IgD-negative memory B cell (primary cell): ENCODE measurements around the gene SEC16A. TPM values are rescaled to one million over a fixed set of nuclear protein-coding genes. Genes with fewer than 3 reads are reported as not detected.
"Not testable (repeated sequence)": the region's sequence is repeated elsewhere in the genome, so short reads cannot be mapped to it uniquely, and the experiment has no call there.

Source experiments
- H3K27ac Mint-ChIP-seq, 3 donors: one replicate each; pipeline ENCODE4 v1.8.0; 2020 to 2022; ENCODE audit warnings: mild to moderate bottlenecking in 3 of 3, mixed read lengths in 3 of 3, moderate library complexity in 1 of 3
- H3K27me3 Mint-ChIP-seq: one replicate; pipeline ENCODE4 v1.8.0; 2021; ENCODE audit warnings: mixed read lengths
- H3K36me3 Mint-ChIP-seq: one replicate; pipeline ENCODE4 v1.8.0; 2020; ENCODE audit warnings: mild to moderate bottlenecking, mixed read lengths
- H3K4me1 Mint-ChIP-seq, 3 donors: one replicate each; pipeline ENCODE4 v1.8.0; 2020 to 2022; ENCODE audit warnings: mixed read lengths in 3 of 3, mild to moderate bottlenecking in 1 of 3
- H3K4me3 Mint-ChIP-seq, 4 donors: one replicate each; pipeline ENCODE4 v1.8.0; 2020 to 2022; ENCODE audit warnings: mild to moderate bottlenecking in 4 of 4, mixed read lengths in 4 of 4, moderate library complexity in 3 of 4
- H3K9me3 Mint-ChIP-seq, 3 donors: one replicate each; pipeline ENCODE4 v1.8.0; 2020 to 2021; ENCODE audit warnings: mixed read lengths in 3 of 3, mild to moderate bottlenecking in 1 of 3
- polyA plus RNA-seq: library from polyadenylated mRNA; unstranded; fragments of 300-500 nt; fragmentation: Illumina TruSeq; gene quantifications from one replicate; pipeline ENCODE4 v1.2.3, GENCODE V29; 2021

The SEC16A gene
- polyA plus RNA-seq, 1 donor from 2014 or later: 30.1 TPM

DNA sequence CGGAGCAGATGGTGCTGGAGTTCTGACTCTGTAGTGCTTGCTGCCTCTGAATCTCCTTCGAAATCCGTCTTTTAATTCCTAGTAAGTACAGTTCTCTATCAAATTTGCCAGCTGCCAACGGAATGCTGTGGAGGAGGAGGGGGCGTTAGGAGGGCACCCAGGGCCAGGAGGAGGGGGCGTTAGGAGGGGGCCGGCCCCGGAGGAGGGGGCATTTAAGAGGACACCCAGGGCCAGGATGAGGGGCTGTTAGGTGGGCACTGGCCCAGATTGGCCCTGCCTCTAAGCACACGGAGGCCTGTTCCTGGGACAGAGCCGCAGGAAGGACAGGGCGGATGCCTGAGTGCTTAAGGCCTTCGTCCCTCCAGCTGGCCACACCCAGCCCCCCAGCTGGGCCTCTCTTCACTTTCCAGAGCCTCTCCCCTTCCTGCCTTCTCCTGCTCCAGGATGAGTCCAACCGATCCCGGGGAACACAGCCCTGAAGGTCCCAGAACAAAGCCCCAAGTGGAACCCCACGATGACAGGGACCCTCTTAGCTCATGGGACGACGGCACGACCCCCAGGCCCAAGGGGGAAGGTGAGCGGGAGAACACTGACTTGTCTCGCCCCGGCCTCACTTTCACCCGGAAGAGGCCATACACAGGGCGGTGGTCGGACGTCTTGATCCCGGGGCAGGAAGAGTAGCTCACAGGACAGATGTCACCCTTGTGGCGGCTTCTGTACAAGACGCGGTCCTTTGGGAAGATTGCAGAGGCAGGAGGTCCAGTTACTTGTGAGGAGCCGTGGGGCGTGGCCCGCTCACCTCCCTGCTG, 53.0 kb downstream of the SEC16A start:
- Mint-ChIP-seq H3K27me3 (no peaks in the 10 kb centered on the region), H3K27ac (no peak overlapping the region), H3K4me1 (no peaks in the 10 kb centered on the region), H3K9me3 (no peaks in the 10 kb centered on the region), H3K4me3 (no peak overlapping the region), H3K36me3 (peaks cover 2% of the 10 kb centered on the region)

DNA sequence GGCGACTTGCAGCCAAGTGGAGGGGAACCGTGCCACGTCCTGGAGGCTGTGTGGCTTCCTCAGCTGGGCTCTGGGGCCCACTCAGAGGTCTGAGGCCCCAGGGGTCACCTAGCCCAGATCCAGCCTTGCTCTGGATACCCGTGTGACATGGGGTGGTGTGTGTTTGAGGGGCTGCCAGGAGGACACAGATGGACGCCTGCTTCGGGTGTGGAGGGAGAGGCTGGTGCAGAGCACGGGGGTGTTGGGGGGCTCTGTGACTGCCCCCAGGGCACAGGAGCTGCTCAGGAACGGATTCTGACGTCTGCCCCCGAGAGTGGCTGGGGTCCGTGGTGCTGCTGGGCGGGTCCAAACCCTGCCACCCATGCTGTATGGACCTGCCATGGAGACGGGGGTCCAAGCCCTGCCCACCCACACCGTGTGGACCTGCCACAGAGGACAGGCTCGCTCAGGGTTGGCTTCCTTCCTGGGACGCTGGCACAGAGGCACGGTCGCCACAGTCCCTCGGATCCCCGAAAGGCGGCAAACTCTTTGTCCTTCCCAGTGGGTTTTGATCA, 53.7 kb downstream of the SEC16A start:
- Mint-ChIP-seq H3K27me3 (no peaks in the 10 kb centered on the region), H3K9me3 (no peaks in the 10 kb centered on the region), H3K4me1 (no peaks in the 10 kb centered on the region), H3K36me3 (peaks cover 2% of the 10 kb centered on the region), H3K4me3 (no peak overlapping the region), H3K27ac (no peak overlapping the region)

DNA sequence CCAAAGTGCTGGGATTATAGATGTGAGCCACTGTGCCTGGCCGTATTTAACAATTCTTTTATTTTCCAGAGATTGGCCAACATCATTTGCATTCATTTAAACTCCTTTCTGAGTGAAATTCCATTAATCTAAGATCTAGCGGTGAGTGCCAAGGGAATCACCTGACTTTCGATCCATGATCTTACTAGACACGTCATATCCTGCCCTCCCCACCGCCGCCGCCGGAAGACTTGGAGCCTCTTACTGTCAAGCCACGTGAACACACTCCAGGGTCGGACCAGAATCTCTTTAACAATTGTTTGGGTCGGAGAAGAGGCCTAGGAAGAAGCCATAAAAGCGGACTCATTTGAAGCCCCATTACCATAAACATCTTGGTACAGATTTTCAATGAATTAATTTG, 56.1 kb downstream of the SEC16A start:
- peaks cover 5% of the 10 kb centered on the region for H3K36me3 Mint-ChIP-seq

DNA sequence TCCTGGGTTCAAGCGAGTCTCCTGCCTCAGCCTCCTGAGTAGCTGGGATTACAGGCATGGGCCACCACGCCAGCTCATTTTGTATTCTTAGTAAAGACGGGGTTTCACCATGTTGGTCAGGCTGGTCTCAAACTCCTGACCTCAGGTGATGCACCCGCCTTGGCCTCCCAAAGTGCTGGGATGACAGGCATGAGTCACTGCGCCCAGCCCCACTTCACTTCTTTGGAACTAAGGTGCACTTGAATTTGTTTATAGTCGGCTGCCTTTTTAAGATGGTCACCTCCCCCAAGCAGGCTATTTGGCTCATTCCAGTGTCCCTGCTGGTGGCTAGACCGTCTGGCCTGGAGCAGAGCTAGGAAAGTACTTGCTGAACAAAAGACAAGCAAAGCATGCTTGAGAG, 57.5 kb downstream of the SEC16A start:
- H3K4me1 Mint-ChIP-seq, H3K4me3 Mint-ChIP-seq, H3K36me3 Mint-ChIP-seq, H3K9me3 Mint-ChIP-seq, H3K27me3 Mint-ChIP-seq: not testable (repeated sequence)
- H3K27ac Mint-ChIP-seq: peak overlapping the region in 1 of 3 donors; percentile 39

More for the DNA sequence above, 56.1 kb downstream of the SEC16A start:
- Mint-ChIP-seq H3K27ac (peak overlapping the region in 1 of 3 donors; percentile 64), H3K9me3 (no peaks in the 10 kb centered on the region), H3K4me3 (no peak overlapping the region), H3K27me3 (no peaks in the 10 kb centered on the region), H3K4me1 (no peaks in the 10 kb centered on the region)

GRCh38 chr9:136424750-136425362, 58.0 kb downstream of the SEC16A start:
- peaks cover 5% of the 10 kb centered on the region for H3K36me3 Mint-ChIP-seq
- no peaks in the 10 kb centered on the region for H3K27me3 Mint-ChIP-seq
- no peak overlapping the region for H3K4me3 Mint-ChIP-seq
- no peak overlapping the region for H3K27ac Mint-ChIP-seq
- H3K4me1 Mint-ChIP-seq: no peaks in the 10 kb centered on the region
- H3K9me3 Mint-ChIP-seq: no peaks in the 10 kb centered on the region

DNA sequence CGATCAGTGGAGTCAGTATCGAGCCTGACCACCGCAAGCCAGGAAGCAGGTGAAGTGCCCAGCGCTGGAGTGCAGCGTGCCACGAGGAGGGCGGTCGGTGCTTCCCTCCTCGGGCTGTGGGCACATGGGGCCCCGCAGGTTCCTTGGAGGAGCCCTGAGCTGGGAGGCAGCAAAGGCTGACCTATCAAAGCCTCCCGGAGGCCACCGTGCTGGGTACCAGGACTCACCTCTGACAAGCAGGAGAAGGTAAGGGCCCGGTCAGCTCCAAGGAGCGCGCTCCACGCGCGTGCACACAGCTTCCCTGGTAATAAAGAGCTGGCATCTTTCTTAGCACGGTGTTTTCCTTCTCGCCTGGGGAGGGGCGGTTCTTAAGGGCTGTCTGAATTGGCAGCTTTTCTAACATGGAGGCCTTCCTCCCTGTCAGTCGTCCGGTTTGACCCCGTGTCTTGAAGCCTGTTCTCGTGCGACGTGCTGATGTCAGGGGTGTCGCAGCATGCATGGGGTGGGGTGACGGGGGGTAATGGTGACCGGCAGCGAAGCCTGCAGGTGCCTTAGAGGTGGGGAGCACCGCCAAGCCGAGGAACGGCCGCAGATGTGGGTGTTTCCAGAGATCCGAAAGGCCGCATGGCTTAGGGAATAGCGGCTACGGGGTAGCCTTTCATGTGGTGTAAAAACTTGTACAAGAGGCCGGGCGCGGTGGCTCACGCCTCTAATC, 59.3 kb downstream of the SEC16A start:
- no peaks in the 10 kb centered on the region for H3K27me3 Mint-ChIP-seq
- H3K36me3 Mint-ChIP-seq: peaks cover 5% of the 10 kb centered on the region
- no peaks in the 10 kb centered on the region for H3K9me3 Mint-ChIP-seq
- no peaks in the 10 kb centered on the region for H3K4me1 Mint-ChIP-seq
- H3K27ac Mint-ChIP-seq: no peak overlapping the region
- no peak overlapping the region for H3K4me3 Mint-ChIP-seq

GRCh38 chr9:136422876-136423275, 60.0 kb downstream of the SEC16A start:
- Mint-ChIP-seq H3K27me3 (no peaks in the 10 kb centered on the region), H3K4me1 (no peaks in the 10 kb centered on the region), H3K36me3 (peaks cover 5% of the 10 kb centered on the region), H3K4me3 (no peak overlapping the region), H3K27ac (no peak overlapping the region), H3K9me3 (no peaks in the 10 kb centered on the region)

DNA sequence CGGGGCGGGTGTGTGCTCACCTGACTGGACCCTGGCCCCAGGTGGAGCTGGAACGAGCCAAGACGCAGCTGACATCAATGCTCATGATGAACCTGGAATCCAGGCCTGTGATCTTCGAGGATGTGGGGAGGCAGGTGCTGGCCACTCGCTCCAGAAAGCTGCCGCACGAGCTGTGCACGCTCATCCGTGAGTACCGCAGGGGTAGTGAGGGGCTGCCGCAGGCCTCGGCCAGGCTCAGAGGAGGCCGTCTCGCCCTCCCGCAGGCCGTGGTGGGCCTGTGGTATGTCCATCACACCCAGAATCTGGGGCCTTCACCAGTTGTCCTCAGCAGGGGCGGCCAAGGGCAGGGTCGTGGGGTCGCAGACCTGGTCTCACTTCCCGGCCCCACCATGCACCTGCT, 61.0 kb downstream of the SEC16A start:
- H3K4me1 Mint-ChIP-seq: no peaks in the 10 kb centered on the region
- no peak overlapping the region for H3K27ac Mint-ChIP-seq
- no peak overlapping the region for H3K4me3 Mint-ChIP-seq
- no peaks in the 10 kb centered on the region for H3K9me3 Mint-ChIP-seq
- H3K36me3 Mint-ChIP-seq: peaks cover 3% of the 10 kb centered on the region
- no peaks in the 10 kb centered on the region for H3K27me3 Mint-ChIP-seq

GRCh38 chr9:136419092-136419420, 63.8 kb downstream of the SEC16A start:
- Mint-ChIP-seq H3K9me3 (no peaks in the 10 kb centered on the region), H3K36me3 (peaks cover 2% of the 10 kb centered on the region), H3K4me1 (no peaks in the 10 kb centered on the region), H3K27me3 (no peaks in the 10 kb centered on the region), H3K27ac (peak overlapping the region in 2 of 3 donors; percentile 74 to 77), H3K4me3 (no peak overlapping the region)

GRCh38 chr9:136418182-136419091, 64.4 kb downstream of the SEC16A start:
- Mint-ChIP-seq H3K36me3 (peaks cover 2% of the 10 kb centered on the region), H3K9me3 (no peaks in the 10 kb centered on the region), H3K4me1 (peaks cover 0 to 1% (median 0%) of the 10 kb centered on the region in 3 donors), H3K4me3 (peak overlapping the region in 1 of 4 donors; percentile 60), H3K27me3 (no peaks in the 10 kb centered on the region), H3K27ac (peak overlapping the region in 2 of 3 donors; percentile 74 to 77)

DNA sequence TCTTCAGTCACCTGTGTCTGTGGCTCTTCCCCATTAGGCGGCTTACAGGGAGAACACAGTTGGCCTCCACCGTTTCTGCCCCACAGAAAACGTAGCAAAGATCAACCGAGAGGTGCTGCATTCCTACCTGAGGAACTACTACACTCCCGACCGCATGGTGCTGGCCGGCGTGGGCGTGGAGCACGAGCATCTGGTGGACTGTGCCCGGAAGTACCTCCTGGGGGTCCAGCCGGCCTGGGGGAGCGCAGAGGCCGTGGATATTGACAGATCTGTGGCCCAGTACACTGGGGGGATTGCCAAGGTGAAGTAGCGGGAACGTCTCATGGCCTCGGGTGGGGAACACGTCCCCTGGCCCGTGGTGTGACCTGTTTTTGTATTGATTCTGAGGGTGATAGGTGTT, 65.9 kb downstream of the SEC16A start:
- H3K4me3 Mint-ChIP-seq: peak overlapping the region in 1 of 4 donors; percentile 48
- peaks cover 1 to 3% (median 3%) of the 10 kb centered on the region in 3 donors for H3K4me1 Mint-ChIP-seq
- no peaks in the 10 kb centered on the region for H3K27me3 Mint-ChIP-seq
- no peaks in the 10 kb centered on the region for H3K9me3 Mint-ChIP-seq
- H3K36me3 Mint-ChIP-seq: no peaks in the 10 kb centered on the region
- H3K27ac Mint-ChIP-seq: peak overlapping the region in 1 of 3 donors; percentile 67

DNA sequence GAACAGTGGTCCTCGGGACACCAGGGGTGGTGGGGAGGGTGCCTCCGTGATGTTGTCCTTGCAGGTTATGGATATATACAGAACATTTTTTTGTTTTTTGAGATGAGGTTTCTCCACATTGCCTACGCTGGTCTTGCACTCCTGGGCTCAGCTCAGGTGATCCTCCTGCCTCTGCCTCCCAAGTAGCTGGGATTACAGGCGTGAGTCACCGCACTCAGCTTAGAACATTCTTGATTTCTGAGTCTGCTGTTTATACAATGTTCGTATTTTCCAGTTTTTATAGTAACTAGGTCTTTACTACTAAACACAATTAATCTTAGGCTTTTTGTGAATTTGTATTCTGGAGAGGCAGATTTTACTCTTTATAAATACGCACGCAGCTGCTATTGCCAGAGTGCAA, 66.4 kb downstream of the SEC16A start:
- Mint-ChIP-seq H3K9me3 (no peaks in the 10 kb centered on the region), H3K27me3 (no peaks in the 10 kb centered on the region), H3K4me1 (peaks cover 4 to 7% (median 6%) of the 10 kb centered on the region in 3 donors), H3K27ac (no peak overlapping the region), H3K36me3 (no peaks in the 10 kb centered on the region), H3K4me3 (peak overlapping the region in 1 of 4 donors; percentile 48)

DNA sequence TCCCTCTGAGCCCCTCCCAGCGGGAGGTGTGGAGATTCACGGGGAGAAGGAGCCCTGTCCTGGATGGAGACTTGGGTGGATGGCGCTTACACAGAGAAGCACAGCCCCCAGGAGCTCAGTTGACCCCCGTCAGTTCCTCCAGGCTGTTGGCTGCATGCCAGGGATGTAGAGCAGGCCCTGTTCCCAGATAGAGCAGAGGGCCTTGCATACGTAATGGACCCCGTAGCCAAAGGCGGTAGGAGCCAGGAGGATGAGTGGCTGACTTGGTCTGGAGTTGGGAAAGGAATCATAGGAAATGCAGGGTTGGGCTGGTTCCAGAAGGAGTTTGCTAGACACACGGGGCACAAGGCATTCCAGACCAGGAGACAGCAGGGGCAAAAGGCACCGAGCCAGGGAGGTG, 69.9 kb downstream of the SEC16A start:
- Mint-ChIP-seq H3K27ac (peak overlapping the region in 1 of 3 donors; percentile 50), H3K4me1 (peaks cover 21 to 23% (median 21%) of the 10 kb centered on the region in 3 donors), H3K4me3 (peak overlapping the region in 1 of 4 donors; percentile 64), H3K36me3 (peaks cover 4% of the 10 kb centered on the region), H3K9me3 (no peaks in the 10 kb centered on the region), H3K27me3 (no peaks in the 10 kb centered on the region)

- no peaks in the 10 kb centered on the region for H3K9me3 Mint-ChIP-seq
- peaks cover 4% of the 10 kb centered on the region for H3K36me3 Mint-ChIP-seq
- no peaks in the 10 kb centered on the region for H3K27me3 Mint-ChIP-seq
- H3K27ac Mint-ChIP-seq: peak overlapping the region; percentile 89 to 96 (median 95)
- peak overlapping the region; percentile 89 to 95 (median 92) for H3K4me3 Mint-ChIP-seq
- peaks cover 21 to 27% (median 23%) of the 10 kb centered on the region in 3 donors for H3K4me1 Mint-ChIP-seq
Observed at GRCh38 chr9:136411378-136411777, 71.5 kb downstream of the SEC16A start.
